Activated CD8-positive, alpha-beta T cell treated with anti-CD3 and anti-CD28 coated beads for 36 hours (primary cell): ENCODE results near the gene UBE2Z. TPM values are rescaled to one million over a fixed set of nuclear protein-coding genes. Genes with fewer than 3 reads are reported as not detected.

ENCODE experiments used
- ATAC-seq: fragments of 200-7000 bp; cut with Tn5 transposase; one replicate; pipeline ENCODE4 v1.10.0; 2021; ENCODE audit warnings: mild to moderate bottlenecking, moderate library complexity
- CTCF ChIA-PET: fragments of 350-600 bp; sonication (Branson Sonifier 250); formaldehyde crosslinking; loops from one replicate; lab custom pipeline; 2021; ENCODE audit warnings: antibody characterized with exemption; lab: Charles Lee
- POLR2A ChIA-PET: fragments of 350-600 bp; sonication (Branson Sonifier 250); formaldehyde crosslinking; loops from one replicate; lab custom pipeline; 2021; ENCODE audit warnings: antibody characterized with exemption; lab: Charles Lee
- DNase-seq: peaks from one replicate; pipeline ENCODE4 v3.0.0-alpha.2; 2020
- H3K27ac Mint-ChIP-seq: one replicate; pipeline ENCODE4 v1.8.0; 2021; ENCODE audit warnings: mild to moderate bottlenecking, mixed read lengths
- H3K27me3 Mint-ChIP-seq: one replicate; pipeline ENCODE4 v1.8.0; 2021; ENCODE audit warnings: mixed read lengths
- H3K36me3 Mint-ChIP-seq: one replicate; pipeline ENCODE4 v1.8.0; 2021; ENCODE audit warnings: low read depth, mixed read lengths
- H3K4me1 Mint-ChIP-seq: one replicate; pipeline ENCODE4 v1.8.0; 2021; ENCODE audit warnings: low read depth, mixed read lengths
- H3K4me3 Mint-ChIP-seq: one replicate; pipeline ENCODE4 v1.8.0; 2021; ENCODE audit warnings: mild to moderate bottlenecking, moderate library complexity, mixed read lengths
- H3K9me3 Mint-ChIP-seq: one replicate; pipeline ENCODE4 v1.8.0; 2021; ENCODE audit warnings: mixed read lengths
- intact Hi-C: fragments of 100-400 bp; cut with micrococcal nuclease; formaldehyde crosslinking; loops from one replicate; pipeline ENCODE4 v1.10.0; 2022
- total RNA-seq, 2 experiments: library from RNA; stranded (reverse); gene quantifications; one replicate each; pipeline ENCODE4 v1.2.3, GENCODE V29; 2021
- TF ChIP-seq, protein P1 (sequence below): fragments of 200-600 bp; IDR thresholded peaks from one replicate; pipeline ENCODE4 v1.8.0; 2022; ENCODE audit warnings: antibody characterized with exemption, mild to moderate bottlenecking

The UBE2Z gene
- total RNA-seq, 2 experiments from 2014 or later: 71.1 to 74.3 TPM

DNA sequence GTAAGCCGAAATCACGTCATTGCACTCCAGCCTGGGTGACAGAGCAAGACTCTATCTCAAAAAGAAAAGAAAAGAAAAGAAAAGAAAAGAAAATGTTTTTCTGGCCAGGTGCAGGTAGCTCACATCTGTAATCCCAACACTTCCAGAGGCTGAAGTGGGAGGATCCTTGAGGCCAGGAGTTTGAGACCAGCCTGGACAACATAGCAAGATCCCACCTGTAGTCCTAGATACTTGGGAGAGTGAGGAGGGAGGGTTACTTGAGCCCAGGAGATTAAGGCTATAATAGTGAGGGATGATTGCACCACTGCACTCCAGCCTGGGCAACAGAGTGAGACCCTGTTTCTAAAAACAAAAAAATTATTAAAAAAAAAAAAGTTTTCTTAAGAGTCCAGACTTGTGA lies 18.1 kb upstream of the UBE2Z start:
- no peak overlapping the region for H3K27ac Mint-ChIP-seq
- peaks cover 17% of the 10 kb centered on the region for H3K36me3 Mint-ChIP-seq
- H3K4me3 Mint-ChIP-seq: no peak overlapping the region
- intact Hi-C loops: loop anchor here (5.0 kb wide), 1 partner anchor 142 kb away; no protein-coding TSS in a partner anchor
- ChIA-PET POLR2A (no interaction called here), CTCF (interaction anchor here (2.0 to 3.4 kb wide), 2 partner anchors 11 to 211 kb away, joined by 6 to 9 read pairs; no protein-coding TSS in a partner anchor)
- ATAC-seq (no peak), DNase-seq (no peak)
- no peaks in the 10 kb centered on the region for H3K9me3 Mint-ChIP-seq
- H3K27me3 Mint-ChIP-seq: no peaks in the 10 kb centered on the region
- TF ChIP-seq, protein P1, sequence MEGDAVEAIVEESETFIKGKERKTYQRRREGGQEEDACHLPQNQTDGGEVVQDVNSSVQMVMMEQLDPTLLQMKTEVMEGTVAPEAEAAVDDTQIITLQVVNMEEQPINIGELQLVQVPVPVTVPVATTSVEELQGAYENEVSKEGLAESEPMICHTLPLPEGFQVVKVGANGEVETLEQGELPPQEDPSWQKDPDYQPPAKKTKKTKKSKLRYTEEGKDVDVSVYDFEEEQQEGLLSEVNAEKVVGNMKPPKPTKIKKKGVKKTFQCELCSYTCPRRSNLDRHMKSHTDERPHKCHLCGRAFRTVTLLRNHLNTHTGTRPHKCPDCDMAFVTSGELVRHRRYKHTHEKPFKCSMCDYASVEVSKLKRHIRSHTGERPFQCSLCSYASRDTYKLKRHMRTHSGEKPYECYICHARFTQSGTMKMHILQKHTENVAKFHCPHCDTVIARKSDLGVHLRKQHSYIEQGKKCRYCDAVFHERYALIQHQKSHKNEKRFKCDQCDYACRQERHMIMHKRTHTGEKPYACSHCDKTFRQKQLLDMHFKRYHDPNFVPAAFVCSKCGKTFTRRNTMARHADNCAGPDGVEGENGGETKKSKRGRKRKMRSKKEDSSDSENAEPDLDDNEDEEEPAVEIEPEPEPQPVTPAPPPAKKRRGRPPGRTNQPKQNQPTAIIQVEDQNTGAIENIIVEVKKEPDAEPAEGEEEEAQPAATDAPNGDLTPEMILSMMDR: no peak
- peaks cover 14% of the 10 kb centered on the region for H3K4me1 Mint-ChIP-seq

GRCh38 chr17:48892940-48893645 lies 15.1 kb upstream of the UBE2Z start:
- peak; percentile 38 for DNase-seq
- Mint-ChIP-seq H3K4me3 (peak overlapping the region; percentile 94), H3K27ac (peak overlapping the region; percentile 98), H3K9me3 (no peaks in the 10 kb centered on the region), H3K4me1 (peaks cover 26% of the 10 kb centered on the region), H3K27me3 (no peaks in the 10 kb centered on the region), H3K36me3 (peaks cover 42% of the 10 kb centered on the region)
- intact Hi-C loops: loop anchor here (5.0 kb wide), 1 partner anchor 139 kb away; no protein-coding TSS in a partner anchor
- POLR2A ChIA-PET: interaction anchor here (1.0 to 3.6 kb wide), 8 partner anchors 10 to 71 kb away, joined by 3 to 62 read pairs (median 4); partner anchors contain the start of gene UBE2Z
- CTCF ChIA-PET: interaction anchor here (0.9 to 4.4 kb wide), 9 partner anchors 9 to 257 kb away, joined by 3 to 23 read pairs (median 5); no protein-coding TSS in a partner anchor
- ATAC-seq: no peak
- TF ChIP-seq, protein P1: no peak

DNA sequence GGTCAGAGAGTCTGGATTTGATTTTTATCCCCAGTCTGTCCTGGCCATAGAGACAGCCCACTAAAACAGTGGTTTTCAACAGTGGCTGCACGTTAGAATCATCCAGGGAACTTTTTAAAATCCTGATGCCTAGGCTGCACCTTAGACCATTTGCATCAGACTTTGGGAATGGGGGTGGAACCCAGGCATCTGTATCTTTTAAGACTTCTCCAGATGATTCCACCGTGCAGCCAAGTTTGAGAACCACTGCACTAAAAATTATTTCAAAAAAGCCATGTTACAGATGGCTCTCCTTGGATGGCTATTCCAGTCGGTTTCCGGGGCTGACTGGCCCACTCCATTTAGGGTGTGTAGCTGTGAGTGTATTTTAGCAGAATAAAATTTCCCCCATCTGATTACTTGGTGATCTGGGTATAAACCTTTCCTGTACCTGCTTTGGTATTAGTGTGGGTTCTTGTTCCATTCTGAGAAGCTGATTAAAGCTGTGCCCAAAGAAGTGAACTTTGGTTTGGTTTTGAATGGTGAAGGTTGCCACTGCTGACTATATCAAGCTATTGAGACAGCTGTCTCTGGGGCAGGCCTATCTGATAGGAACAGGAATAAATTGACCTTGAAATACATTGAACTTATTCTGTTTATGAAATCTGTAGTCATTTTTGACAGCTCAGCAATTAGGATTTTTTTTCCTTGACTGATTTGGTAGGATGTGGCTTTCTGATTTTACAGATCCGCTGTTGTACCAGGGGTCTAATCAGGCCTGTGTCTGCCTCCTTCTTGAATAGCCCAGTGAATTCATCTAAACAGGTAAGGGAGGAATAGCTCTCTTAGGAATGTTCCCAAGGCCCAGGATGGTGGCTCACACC lies 14.3 kb upstream of the UBE2Z start:
- ATAC-seq: no peak
- DNase-seq: no peak
- peak overlapping the region; percentile 94 for H3K4me3 Mint-ChIP-seq
- ChIA-PET CTCF (interaction anchor here (0.7 to 4.4 kb wide), 8 partner anchors 10 to 139 kb away, joined by 3 to 23 read pairs (median 4); no protein-coding TSS in a partner anchor), POLR2A (interaction anchor here (1.0 to 3.6 kb wide), 9 partner anchors 10 to 72 kb away, joined by 3 to 62 read pairs (median 4); partner anchors contain the start of gene UBE2Z)
- peaks cover 26% of the 10 kb centered on the region for H3K4me1 Mint-ChIP-seq
- peaks cover 47% of the 10 kb centered on the region for H3K36me3 Mint-ChIP-seq
- H3K27me3 Mint-ChIP-seq: no peaks in the 10 kb centered on the region
- H3K9me3 Mint-ChIP-seq: no peaks in the 10 kb centered on the region
- TF ChIP-seq, protein P1: no peak
- H3K27ac Mint-ChIP-seq: peak overlapping the region; percentile 98
- intact Hi-C loops: loop anchor here (5.0 kb wide), 1 partner anchor 138 kb away; no protein-coding TSS in a partner anchor

DNA sequence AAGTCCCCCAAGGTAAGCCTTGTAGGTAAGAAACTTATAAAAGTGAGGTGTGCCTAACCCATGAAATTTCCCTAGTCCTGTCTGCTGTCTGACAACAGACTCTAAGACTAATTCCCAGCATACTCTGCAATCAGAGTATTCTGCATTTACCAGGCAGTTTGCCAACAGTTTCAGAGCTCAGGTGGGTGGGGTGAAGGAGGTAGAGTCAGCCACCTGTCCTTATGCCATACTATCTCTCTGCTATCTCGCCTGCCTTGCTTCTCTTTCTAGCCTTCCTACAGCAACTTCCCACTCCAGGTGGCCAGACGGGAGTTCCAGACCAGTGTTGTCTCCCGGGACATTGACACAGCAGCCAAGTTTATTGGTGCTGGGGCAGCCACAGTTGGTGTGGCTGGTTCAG lies 13.3 kb upstream of the UBE2Z start:
- Mint-ChIP-seq H3K36me3 (peaks cover 51% of the 10 kb centered on the region), H3K4me1 (peaks cover 26% of the 10 kb centered on the region), H3K9me3 (no peaks in the 10 kb centered on the region), H3K27me3 (no peaks in the 10 kb centered on the region), H3K27ac (no peak overlapping the region), H3K4me3 (peak overlapping the region; percentile 29)
- intact Hi-C loops: loop anchor here (5.0 kb wide), 1 partner anchor 137 kb away; no protein-coding TSS in a partner anchor
- TF ChIP-seq, protein P1: no peak
- ATAC-seq (no peak), DNase-seq (no peak)
- ChIA-PET CTCF (interaction anchor here (0.7 to 4.4 kb wide), 5 partner anchors 11 to 138 kb away, joined by 3 to 23 read pairs (median 4); no protein-coding TSS in a partner anchor), POLR2A (interaction anchor here (1.0 to 3.6 kb wide), 5 partner anchors 9 to 49 kb away, joined by 3 to 62 read pairs (median 4); partner anchors contain the start of gene UBE2Z)
